IPS-NIHi7 (cell line): ENCODE data around the gene HDAC11.
A peak's percentile ranks its signal among the peaks of the same experiment; 100 is the strongest.
"Not testable (repeated sequence)": the region's sequence is repeated elsewhere in the genome, so short reads cannot be mapped to it uniquely, and the experiment has no call there.

ENCODE experiments used
- DNase-seq: peaks from one replicate; pipeline ENCODE4 v3.0.0; 2012; ENCODE audit warnings: mixed read lengths; ENCODE audit errors: extremely low spot score

Gene HDAC11

GRCh38 chr3:13479582-13480339, at the start of gene HDAC11:
Gene HDAC11, plus strand, starts transcription at chr3:13480306. Its CDS starts 42 bp downstream, at chr3:13480348.
- peak; percentile 100 for DNase-seq

GRCh38 chr3:13430411-13430875, 49.7 kb upstream of the HDAC11 start:
- not testable (repeated sequence) for DNase-seq

- no peak for DNase-seq
These were observed 48.0 kb upstream of the HDAC11 start for GRCh38 chr3:13432093-13432492.

- no peak for DNase-seq
These were observed 46.2 kb upstream of the HDAC11 start for GRCh38 chr3:13433912-13434311.

GRCh38 chr3:13436213-13436612, 43.9 kb upstream of the HDAC11 start:
- DNase-seq: not testable (repeated sequence)

- DNase-seq: no peak
These were observed 39.8 kb upstream of the HDAC11 start for GRCh38 chr3:13440204-13440817.

GRCh38 chr3:13442882-13443281, 37.2 kb upstream of the HDAC11 start:
- DNase-seq: not testable (repeated sequence)

GRCh38 chr3:13451301-13451673, 28.8 kb upstream of the HDAC11 start:
- DNase-seq: no peak

- no peak for DNase-seq
These were observed 27.4 kb upstream of the HDAC11 start for GRCh38 chr3:13452490-13453335.

- no peak for DNase-seq
These were observed 24.5 kb upstream of the HDAC11 start for GRCh38 chr3:13455644-13456043.

GRCh38 chr3:13457593-13457992, 22.5 kb upstream of the HDAC11 start:
- no peak for DNase-seq

GRCh38 chr3:13459605-13460340, 20.3 kb upstream of the HDAC11 start:
- DNase-seq: no peak

GRCh38 chr3:13460341-13460736, 19.8 kb upstream of the HDAC11 start:
- no peak for DNase-seq

GRCh38 chr3:13461169-13462124, 18.7 kb upstream of the HDAC11 start:
- DNase-seq: peak; percentile 91

GRCh38 chr3:13462125-13462629, 17.9 kb upstream of the HDAC11 start:
- DNase-seq: no peak

- DNase-seq: no peak
These were observed 17.3 kb upstream of the HDAC11 start for GRCh38 chr3:13462822-13463221.

GRCh38 chr3:13463618-13464400, 16.3 kb upstream of the HDAC11 start:
- no peak for DNase-seq

GRCh38 chr3:13465236-13465873, 14.8 kb upstream of the HDAC11 start:
- no peak for DNase-seq

- no peak for DNase-seq
These were observed 13.3 kb upstream of the HDAC11 start for GRCh38 chr3:13466781-13467180.
